Thyroid gland (tissue), 4 donors: ENCODE results near the gene TESK2.

Experiments used
- POLR2A ChIP-seq, 2 donors: fragments of 450-650 bp; IDR thresholded peaks; one replicate each; pipeline ENCODE4 v1.6.1; 2017; ENCODE audit warnings: antibody characterized with exemption in 2 of 2, mild to moderate bottlenecking in 2 of 2, moderate library complexity in 1 of 2
- TF ChIP-seq, protein P1 (sequence below), 6 experiments: fragments of 200-600 bp in 3 of 6; fragments of 450-650 bp in 3 of 6; sonication (generic) in 3 of 6; IDR thresholded peaks; one replicate each; pipeline ENCODE4 v1.5.1; 2016 to 2019; ENCODE audit warnings: antibody characterized with exemption in 6 of 6, mild to moderate bottlenecking in 2 of 6, inconsistent platforms in 1 of 6, moderate library complexity in 1 of 6

DNA sequence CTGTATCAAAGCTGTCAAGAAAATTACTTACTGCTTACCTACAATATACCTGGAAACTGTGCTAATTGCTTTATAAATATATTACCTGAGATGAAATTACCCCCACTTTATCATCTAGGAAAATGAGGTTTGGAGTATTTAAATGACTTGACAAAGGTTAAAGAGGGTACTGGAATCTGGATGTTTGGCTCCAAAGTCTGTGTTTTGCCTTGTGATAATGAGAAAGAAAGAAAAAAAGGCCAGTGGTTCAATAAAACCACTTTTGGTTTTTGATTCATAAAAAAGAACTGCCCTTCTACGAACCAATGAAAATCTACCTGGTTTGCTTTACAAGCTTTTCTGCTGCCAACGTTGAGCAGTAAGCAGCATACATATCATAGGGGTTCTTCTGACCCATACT lies 89.4 kb downstream of the TESK2 start:
- TF ChIP-seq, protein P1, sequence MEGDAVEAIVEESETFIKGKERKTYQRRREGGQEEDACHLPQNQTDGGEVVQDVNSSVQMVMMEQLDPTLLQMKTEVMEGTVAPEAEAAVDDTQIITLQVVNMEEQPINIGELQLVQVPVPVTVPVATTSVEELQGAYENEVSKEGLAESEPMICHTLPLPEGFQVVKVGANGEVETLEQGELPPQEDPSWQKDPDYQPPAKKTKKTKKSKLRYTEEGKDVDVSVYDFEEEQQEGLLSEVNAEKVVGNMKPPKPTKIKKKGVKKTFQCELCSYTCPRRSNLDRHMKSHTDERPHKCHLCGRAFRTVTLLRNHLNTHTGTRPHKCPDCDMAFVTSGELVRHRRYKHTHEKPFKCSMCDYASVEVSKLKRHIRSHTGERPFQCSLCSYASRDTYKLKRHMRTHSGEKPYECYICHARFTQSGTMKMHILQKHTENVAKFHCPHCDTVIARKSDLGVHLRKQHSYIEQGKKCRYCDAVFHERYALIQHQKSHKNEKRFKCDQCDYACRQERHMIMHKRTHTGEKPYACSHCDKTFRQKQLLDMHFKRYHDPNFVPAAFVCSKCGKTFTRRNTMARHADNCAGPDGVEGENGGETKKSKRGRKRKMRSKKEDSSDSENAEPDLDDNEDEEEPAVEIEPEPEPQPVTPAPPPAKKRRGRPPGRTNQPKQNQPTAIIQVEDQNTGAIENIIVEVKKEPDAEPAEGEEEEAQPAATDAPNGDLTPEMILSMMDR (IDR thresholded peaks at IDR 0.05), result no peak
- no peak for TF ChIP-seq POLR2A (IDR thresholded peaks at IDR 0.05)
